PC-9 (cell line): ENCODE measurements around the gene SEC24D. TPM values are rescaled to one million over a fixed set of nuclear protein-coding genes. Genes with fewer than 3 reads are reported as not detected.

Experiments
- BruUV-seq: library from RNA; stranded (reverse); fragments of 400-500 nt; replicated peaks from 2 replicates; lab custom pipeline; 2021; lab: Mats Ljungman, UMichigan
- CTCF ChIA-PET: fragments of 300-600 bp; sonication (Branson Sonifier 250); formaldehyde crosslinking; loops from one replicate; lab custom pipeline; 2022; ENCODE audit warnings: antibody characterized with exemption; lab: Charles Lee
- POLR2A ChIA-PET: fragments of 300-600 bp; sonication (Branson Sonifier 250); formaldehyde crosslinking; loops from one replicate; lab custom pipeline; 2022; ENCODE audit warnings: antibody characterized with exemption; ENCODE audit not compliant: unreplicated experiment; lab: Charles Lee
- DNase-seq, 2 experiments: peaks; one replicate each; pipeline versions ENCODE4 v3.0.0 to v3.0.0-alpha.2; 2015 to 2022; ENCODE audit warnings: mixed read lengths in 1 of 2
- H2AFZ ChIP-seq: fragments of 200-600 bp; sonication (generic); 2 replicates; pipeline ENCODE4 v1.8.1; 2017; ENCODE audit warnings: antibody characterized with exemption
- H3F3A ChIP-seq: fragments of 200-600 bp; sonication (generic); 2 replicates; pipeline ENCODE4 v1.8.1; 2017; ENCODE audit warnings: antibody characterized with exemption, mild to moderate bottlenecking, low read depth; ENCODE audit not compliant: insufficient read depth
- H3K27ac ChIP-seq: fragments of 200-600 bp; sonication (generic); 2 replicates; pipeline ENCODE4 v1.6.1; 2016; ENCODE audit warnings: mixed run types
- H3K27me3 ChIP-seq: fragments of 200-600 bp; sonication (generic); 2 replicates; pipeline ENCODE4 v1.6.1; 2016; ENCODE audit warnings: low read depth, mixed run types; ENCODE audit not compliant: insufficient read depth
- H3K36me3 ChIP-seq: fragments of 200-600 bp; sonication (generic); 2 replicates; pipeline ENCODE4 v1.6.1; 2016; ENCODE audit warnings: low read depth, mixed run types
- H3K4me1 ChIP-seq: fragments of 200-600 bp; sonication (generic); replicated peaks from 2 replicates; pipeline ENCODE4 v1.6.1; 2016; ENCODE audit warnings: mixed run types; ENCODE audit not compliant: insufficient read depth
- H3K4me2 ChIP-seq: fragments of 200-600 bp; sonication (generic); 2 replicates; pipeline ENCODE4 v1.6.1; 2017; ENCODE audit warnings: mixed run types
- H3K4me3 ChIP-seq: fragments of 200-600 bp; sonication (generic); 2 replicates; pipeline ENCODE4 v1.6.1; 2016; ENCODE audit warnings: mixed run types
- H3K79me2 ChIP-seq: fragments of 200-600 bp; sonication (generic); 2 replicates; pipeline ENCODE4 v1.6.1; 2017; ENCODE audit warnings: low read depth, mixed run types
- H3K9me2 ChIP-seq: fragments of 200-600 bp; sonication (generic); 2 replicates; pipeline ENCODE4 v1.8.1; 2017; ENCODE audit warnings: mild to moderate bottlenecking; ENCODE audit not compliant: insufficient read depth
- H3K9me3 ChIP-seq: fragments of 200-600 bp; sonication (generic); 2 replicates; pipeline ENCODE4 v1.8.1; 2016; ENCODE audit warnings: low read depth; ENCODE audit not compliant: insufficient read depth
- H4K20me1 ChIP-seq: fragments of 200-600 bp; sonication (generic); 2 replicates; pipeline ENCODE4 v1.8.1; 2017; ENCODE audit not compliant: insufficient read depth
- CTCF ChIP-seq: fragments of 200-600 bp; sonication (generic); conservative IDR thresholded peaks from 2 replicates; pipeline ENCODE4 v1.6.1; 2017; ENCODE audit warnings: mixed run types, antibody characterized with exemption, mild to moderate bottlenecking, moderate library complexity
- EZH2 ChIP-seq: fragments of 200-600 bp; sonication (generic); IDR thresholded peaks from 2 replicates; pipeline ENCODE4 v1.8.0; 2017; ENCODE audit warnings: antibody characterized with exemption, low read depth
- intact Hi-C: fragments of 100-400 bp; cut with micrococcal nuclease; formaldehyde crosslinking; loops from one replicate; pipeline ENCODE4 v1.10.0; 2022; ENCODE audit not compliant: unreplicated experiment
- total RNA-seq: library from RNA; stranded (reverse); gene quantifications from 2 replicates; pipeline ENCODE4 v1.2.3, GENCODE V29; 2021

The SEC24D gene
- total RNA-seq, 1 experiment from 2014 or later = 17.3 TPM

- ChIA-PET CTCF (no interaction called here), POLR2A (no interaction called here)
- no peak for DNase-seq
- H3K4me2 ChIP-seq = no peak overlapping the region
- H3K4me1 ChIP-seq = 0 out of 2 replicates have a peak, but pooled peaks cover 4% of the 10 kb centered on the region
- H4K20me1 ChIP-seq = no peaks in the 10 kb centered on the region
- no peaks in the 10 kb centered on the region for H3K27me3 ChIP-seq
- H3F3A ChIP-seq = no peaks in the 10 kb centered on the region
- no peaks in the 10 kb centered on the region for H3K9me3 ChIP-seq
- no peak overlapping the region for H3K27ac ChIP-seq
- TF ChIP-seq CTCF (no peak), EZH2 (no peak)
- no peak overlapping the region for H3K4me3 ChIP-seq
- no peaks in the 10 kb centered on the region for H3K79me2 ChIP-seq
- BruUV-seq = no TSS peak
- H2AFZ ChIP-seq = no peak overlapping the region
- intact Hi-C loops = no loop called here
- no peaks in the 10 kb centered on the region for H3K9me2 ChIP-seq
- H3K36me3 ChIP-seq = no peaks in the 10 kb centered on the region
These were observed 68.8 kb downstream of the SEC24D start for GRCh38 chr4:118767109-118767508.

GRCh38 chr4:118765399-118765798 lies 70.5 kb downstream of the SEC24D start:
- Histone ChIP-seq H3K9me3 (no peaks in the 10 kb centered on the region), H3K27me3 (no peaks in the 10 kb centered on the region), H3K27ac (0 out of 2 replicates have a peak overlapping the region, but pooled peaks have one; percentile 1), H3K4me1 (0 out of 2 replicates have a peak, but pooled peaks cover 4% of the 10 kb centered on the region), H3K36me3 (no peaks in the 10 kb centered on the region), H3F3A (no peaks in the 10 kb centered on the region), H2AFZ (no peak overlapping the region), H3K4me2 (no peak overlapping the region), H4K20me1 (no peaks in the 10 kb centered on the region), H3K79me2 (no peaks in the 10 kb centered on the region), H3K9me2 (no peaks in the 10 kb centered on the region), H3K4me3 (no peak overlapping the region)
- peak in 1 of 2 experiments; percentile 52 for DNase-seq
- ChIA-PET CTCF (no interaction called here), POLR2A (no interaction called here)
- no TSS peak for BruUV-seq
- TF ChIP-seq CTCF = no peak
- TF ChIP-seq EZH2 = no peak
- intact Hi-C loops = no loop called here

DNA sequence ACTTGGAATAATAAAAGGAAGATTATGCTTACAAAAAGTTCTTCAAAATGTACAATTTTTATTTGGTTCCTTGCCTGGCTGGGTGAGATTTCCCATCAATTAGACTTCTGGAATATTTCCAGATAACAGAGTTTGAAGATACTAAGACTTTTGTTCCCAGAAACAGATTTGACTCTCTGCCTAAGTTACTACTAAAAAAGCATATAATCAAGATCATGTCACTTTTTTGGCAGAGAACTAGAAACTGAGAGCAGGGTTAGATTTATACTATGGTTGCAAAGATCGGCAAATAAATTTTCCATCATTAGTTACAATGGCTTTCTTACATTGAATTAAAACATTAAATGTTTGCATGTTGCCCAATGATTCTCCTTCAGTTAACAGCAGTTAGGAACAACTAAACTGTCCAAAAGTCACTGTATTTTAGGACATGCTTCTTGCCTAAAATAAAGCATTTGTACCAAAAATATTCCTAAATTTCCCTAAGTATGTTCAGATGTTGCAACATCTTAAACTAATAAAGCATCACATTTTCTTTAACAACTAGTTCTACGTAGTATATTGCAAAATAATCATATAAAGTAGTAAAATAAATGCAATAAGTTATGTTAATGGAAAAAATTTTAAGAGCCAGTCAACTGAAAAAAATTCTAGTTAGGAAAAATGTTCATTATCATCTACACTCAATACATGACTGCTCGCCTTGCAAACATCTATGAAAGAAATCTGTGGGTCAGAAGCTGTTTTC lies 73.0 kb downstream of the SEC24D start:
- intact Hi-C loops = no loop called here
- POLR2A ChIA-PET = no interaction called here
- no TSS peak for BruUV-seq
- H3K4me2 ChIP-seq = no peak overlapping the region
- H3K36me3 ChIP-seq = no peaks in the 10 kb centered on the region
- no peak overlapping the region for H3K27ac ChIP-seq
- H3K27me3 ChIP-seq = no peaks in the 10 kb centered on the region
- H3F3A ChIP-seq = no peaks in the 10 kb centered on the region
- no peaks in the 10 kb centered on the region for H3K79me2 ChIP-seq
- H3K4me3 ChIP-seq = no peak overlapping the region
- no peaks in the 10 kb centered on the region for H4K20me1 ChIP-seq
- TF ChIP-seq CTCF (no peak), EZH2 (no peak)
- DNase-seq = no peak
- no peak overlapping the region for H2AFZ ChIP-seq
- no peaks in the 10 kb centered on the region for H3K9me2 ChIP-seq
- CTCF ChIA-PET = no interaction called here
- no peaks in the 10 kb centered on the region for H3K9me3 ChIP-seq
- 0 out of 2 replicates have a peak, but pooled peaks cover 4% of the 10 kb centered on the region for H3K4me1 ChIP-seq
